GM18873 (cell line): ENCODE measurements around the gene CAPN1.
"Not testable (repeated sequence)": the region's sequence is repeated elsewhere in the genome, so short reads cannot be mapped to it uniquely, and the experiment has no call there.

ENCODE experiments used
- ATAC-seq: cut with Tn5 transposase; IDR thresholded peaks from one replicate; pipeline ENCODE4 v1.9.1; 2021; ENCODE audit warnings: mild to moderate bottlenecking, moderate library complexity, moderate number of reproducible peaks; ENCODE audit not compliant: unreplicated experiment, low FRiP score

The CAPN1 gene

DNA sequence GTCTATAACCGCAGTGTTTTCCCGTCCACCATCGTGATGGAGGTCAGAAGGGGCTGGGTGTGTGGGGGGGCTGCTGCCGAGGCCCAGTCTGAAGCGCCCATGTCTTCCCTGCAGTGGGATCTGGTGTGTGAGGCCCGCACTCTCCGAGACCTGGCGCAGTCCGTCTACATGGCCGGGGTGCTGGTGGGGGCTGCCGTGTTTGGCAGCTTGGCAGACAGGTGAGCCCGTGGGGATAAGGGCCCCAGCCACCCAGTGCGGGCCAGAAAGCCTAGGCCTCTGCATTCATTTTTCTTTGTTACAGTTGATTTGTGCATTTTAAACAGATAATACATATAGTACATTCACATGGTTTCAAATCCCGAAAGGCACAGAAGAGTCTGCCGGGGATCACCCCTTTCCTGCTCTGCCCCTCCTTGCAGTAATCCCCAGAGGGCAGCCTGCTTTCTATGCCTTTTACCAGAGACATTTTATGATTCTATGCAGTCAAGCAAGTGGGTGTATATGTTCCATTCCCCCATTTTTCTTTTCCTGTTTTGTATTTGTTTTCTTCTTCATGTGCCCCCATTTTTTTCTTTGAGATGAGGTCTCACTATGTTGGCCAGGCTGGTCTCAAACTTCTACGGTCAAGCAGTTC is 32.6 kb downstream of the CAPN1 start:
- no peak for ATAC-seq

DNA sequence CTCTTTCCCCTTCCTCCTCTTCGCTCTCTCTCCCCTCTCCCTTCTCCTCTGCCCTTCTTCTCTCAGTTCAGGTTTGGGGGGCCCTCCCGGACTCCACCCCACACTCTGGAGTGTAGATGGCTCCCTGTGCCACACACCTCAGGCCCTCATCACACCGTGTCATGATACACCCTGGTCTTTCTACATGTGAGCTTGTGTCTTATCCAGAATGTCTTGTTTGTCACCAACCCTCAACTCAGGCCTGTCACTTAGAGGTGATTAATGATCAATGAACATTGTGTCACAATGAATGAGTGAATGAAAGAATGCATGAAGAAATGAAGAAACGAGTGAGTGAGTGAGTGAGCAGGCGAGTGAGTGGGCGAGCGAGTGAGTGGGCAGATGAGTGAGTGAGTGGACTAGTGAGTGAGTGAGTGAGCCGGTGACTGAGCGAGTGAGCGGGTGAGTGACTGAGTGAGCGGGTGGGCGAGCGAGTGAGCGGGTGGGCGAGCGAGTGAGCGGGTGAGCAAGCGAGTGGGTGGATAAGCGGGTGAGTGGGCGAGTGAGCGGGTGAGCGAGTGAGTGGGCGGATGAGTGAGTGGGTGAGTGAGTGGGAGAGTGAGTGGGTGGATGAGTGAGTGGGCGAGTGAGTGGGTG is 33.8 kb downstream of the CAPN1 start:
- ATAC-seq = no peak

DNA sequence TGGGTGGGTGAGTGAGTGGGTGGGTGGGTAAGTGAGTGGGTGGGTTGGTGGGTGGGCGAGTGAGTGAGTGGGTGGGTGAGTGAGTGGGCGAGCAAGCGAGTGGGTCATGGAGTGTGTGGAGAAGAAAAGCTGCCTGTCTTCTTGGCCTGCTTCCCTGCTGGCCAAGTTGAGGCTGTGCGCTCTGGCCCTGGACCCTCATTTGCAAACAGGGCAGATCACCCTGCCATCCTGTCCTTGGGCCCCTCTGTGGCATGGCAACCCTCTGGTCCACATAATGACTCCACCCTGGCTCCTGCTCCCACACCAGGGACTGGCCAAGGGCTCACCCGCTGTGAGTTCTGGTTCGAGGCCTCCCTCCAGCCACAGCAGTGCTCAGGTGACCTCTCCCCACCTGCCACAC is 35.1 kb downstream of the CAPN1 start:
- no peak for ATAC-seq

DNA sequence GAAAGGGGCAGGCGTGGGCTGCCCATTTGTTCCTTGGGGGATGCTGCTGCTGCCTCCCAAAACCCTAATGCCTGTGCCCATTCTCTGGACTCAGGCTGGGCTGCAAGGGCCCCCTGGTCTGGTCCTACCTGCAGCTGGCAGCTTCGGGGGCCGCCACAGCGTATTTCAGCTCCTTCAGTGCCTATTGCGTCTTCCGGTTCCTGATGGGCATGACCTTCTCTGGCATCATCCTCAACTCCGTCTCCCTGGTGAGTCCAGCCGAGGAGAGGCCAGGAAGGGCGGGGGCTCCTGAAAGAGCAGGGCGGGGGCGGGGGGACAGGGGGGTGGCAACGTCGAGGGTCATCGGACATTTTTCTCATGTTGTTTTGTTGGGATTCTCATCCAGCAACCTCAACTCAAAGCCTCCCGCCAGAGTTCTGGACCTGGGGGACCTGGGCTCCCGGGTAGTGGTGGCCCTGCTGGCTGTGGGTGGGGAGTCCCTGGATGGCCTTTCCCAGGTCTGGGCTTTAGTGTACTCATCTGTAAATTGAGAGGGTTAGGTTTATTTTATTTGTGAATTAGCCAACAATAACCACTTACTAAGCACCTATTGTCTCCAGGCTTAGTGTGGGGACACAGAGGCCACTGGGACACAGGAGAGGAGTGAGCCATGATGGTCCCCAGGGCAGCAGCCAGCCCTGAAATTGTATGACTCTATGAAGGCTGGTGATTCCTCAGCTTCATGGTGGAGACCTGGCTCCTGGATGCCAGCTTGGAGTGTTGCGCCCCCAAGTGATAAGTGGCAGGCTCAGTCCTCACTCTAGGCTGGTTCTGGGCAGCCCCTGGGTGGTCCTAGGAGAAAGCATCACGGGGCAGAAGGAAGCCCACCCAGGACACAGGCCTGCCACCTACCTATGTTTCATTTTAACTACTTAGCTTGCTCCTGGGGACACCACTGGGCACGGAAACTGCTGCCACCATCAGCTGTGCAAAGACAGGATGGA is 36.0 kb downstream of the CAPN1 start:
- no peak for ATAC-seq

DNA sequence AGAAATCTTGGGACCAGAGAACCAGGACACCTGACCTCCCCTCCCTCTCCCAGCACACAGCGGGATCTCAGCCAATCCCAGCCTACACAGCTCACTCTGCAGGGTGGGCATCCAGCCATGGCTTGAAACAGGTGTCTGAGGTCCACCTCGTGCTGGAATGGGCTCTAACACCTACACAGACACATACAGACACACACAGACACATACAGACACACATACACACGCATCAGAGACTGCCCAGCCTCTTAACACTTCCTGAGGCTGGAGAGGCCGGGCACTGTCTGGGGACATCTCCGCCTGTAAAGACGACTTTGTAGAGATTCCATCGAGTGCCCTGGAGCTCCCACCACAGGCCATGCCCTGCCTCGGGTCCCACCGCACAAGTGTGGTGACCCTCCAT is 36.7 kb downstream of the CAPN1 start:
- ATAC-seq = no peak

DNA sequence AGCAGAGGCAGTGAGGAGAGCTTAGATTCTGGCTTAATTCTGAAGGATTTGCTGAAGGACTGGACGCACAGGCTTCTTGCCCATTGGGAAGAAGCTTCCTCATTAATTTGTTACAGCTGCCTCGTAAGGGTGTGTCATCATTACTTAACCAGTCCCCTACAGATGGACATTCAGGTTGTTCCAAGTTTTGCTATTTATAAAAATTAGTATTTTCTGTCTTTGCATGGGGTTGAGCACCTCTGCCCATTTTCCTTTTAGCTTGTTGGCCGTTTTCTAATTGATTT is 38.1 kb downstream of the CAPN1 start:
- ATAC-seq = no peak

DNA sequence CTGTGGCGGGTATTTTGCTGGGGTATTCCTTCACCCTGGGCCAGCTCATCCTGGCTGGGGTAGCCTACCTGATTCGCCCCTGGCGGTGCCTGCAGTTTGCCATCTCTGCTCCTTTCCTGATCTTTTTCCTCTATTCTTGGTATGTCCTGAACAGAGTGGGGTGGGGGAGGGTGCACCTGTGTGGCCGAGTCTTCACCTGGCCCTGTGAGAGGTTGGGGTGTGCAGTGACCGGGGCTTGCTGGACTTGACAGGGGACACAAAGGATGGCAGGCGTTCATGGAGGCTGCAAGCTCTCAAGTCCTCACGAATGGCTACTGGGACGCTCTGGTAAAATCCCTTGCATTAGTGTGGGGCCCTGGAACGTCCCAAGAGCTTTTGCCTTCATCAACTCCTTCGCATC is 39.3 kb downstream of the CAPN1 start:
- ATAC-seq = no peak

DNA sequence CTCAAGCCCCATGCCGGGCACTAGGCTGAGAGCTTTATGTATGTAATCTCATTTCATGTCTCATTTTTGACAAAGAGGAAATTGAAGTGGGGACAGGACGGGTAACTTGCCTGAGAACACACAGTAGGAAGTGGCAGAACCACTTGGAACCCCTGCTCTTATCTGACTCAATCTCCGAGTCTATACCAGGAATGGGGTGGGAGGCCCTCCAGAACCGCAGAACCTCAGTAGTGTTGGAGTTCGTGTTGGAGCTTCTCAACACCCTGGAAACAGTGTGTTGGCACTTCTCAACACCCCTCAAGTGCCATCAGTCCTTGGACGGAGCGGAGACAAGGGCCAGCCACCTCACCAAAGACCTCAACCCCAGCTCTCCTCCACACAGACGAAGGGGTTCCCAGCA is 41.3 kb downstream of the CAPN1 start:
- ATAC-seq = no peak

DNA sequence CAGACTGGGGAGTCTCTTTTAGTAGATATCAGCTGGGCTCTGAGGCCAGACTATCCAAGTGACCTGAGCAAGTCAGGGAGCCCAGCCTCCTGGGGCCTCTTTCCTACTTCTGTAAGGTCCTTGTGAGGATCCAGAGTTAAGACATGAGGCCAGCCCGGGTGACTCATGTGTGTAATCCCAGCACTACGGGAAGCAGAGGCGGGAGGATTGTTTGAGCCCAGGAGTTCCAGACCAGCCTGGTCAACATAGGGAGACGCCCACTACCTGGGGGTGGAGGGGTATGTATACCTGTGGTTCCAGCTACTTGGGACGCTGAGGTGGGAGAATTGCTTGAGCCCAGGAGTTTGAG is 43.2 kb downstream of the CAPN1 start:
- no peak for ATAC-seq

DNA sequence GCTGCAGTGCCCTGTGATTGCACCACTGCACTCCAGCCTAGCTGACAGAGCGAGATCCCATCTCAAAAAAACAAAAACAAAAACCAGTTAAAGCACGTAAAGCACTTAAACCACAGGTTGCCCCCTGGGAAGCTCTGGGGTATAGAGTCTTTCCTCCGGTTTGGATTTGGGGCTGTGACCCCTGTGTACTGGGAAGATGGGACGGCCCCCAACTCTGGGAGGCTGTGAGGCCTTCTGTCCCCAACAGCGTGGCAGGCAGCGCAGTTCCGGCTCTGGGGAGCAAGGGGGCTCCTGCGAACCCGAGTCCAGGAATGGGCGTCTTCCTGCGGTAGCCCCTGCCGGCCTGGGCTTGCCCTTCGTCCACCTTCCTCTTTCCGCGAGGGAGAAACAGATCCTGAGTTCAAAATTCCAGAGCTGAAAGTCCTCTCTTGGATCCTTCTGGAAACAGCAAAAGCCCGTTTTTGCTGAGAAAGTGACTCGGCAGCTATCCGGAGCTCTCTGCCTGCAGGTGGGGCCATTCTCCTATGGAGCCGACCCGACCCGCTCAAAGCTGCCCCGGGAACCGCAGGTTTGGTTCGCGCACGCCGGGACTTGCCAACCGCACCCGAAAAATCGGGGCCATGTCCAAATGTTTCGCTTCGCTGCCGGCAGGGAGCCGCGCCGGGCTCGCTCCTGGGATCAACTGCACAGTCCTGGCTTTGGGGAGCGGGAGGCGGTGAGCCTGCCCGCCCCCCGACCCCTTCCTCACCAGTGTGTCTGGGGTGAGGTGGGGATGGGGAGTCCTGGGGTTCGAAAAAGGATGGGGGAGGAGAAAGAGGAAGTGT is 43.8 kb downstream of the CAPN1 start:
- no peak for ATAC-seq

DNA sequence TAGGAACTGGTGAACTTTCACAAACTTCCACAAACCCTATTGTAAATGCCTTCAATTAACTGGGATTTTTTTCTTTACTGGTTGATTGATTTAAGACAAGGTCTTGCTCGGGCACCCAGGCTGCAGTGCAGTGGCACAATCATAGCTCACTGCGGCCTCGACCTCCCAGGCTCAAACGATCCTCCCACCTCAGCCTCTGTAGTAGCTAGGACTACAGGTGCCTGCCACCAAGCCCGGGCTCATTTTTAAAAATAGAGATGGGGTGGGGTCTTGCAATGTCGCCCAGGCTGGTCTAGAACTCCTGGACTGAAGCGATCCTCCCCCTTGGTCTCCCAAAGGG is 44.3 kb downstream of the CAPN1 start:
- ATAC-seq = no peak

DNA sequence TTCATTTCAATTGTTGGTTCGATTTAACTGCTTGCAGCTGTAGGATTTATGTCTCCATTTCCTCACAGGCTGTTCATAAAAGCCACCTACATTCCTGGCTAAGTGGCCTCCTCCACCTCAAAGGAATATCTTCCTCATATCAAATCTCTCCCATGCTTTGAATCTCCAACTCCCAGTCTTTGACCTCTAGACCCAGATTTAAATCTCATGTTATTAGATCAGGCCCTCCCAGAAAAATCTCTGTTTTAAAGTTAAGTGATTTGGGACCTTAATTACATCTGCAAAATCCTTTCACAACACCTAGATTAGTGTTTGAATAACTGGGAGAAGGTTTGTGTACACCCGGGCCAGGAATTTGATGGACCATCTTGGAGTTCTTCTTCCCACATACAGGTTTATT is 46.2 kb downstream of the CAPN1 start:
- ATAC-seq = no peak

DNA sequence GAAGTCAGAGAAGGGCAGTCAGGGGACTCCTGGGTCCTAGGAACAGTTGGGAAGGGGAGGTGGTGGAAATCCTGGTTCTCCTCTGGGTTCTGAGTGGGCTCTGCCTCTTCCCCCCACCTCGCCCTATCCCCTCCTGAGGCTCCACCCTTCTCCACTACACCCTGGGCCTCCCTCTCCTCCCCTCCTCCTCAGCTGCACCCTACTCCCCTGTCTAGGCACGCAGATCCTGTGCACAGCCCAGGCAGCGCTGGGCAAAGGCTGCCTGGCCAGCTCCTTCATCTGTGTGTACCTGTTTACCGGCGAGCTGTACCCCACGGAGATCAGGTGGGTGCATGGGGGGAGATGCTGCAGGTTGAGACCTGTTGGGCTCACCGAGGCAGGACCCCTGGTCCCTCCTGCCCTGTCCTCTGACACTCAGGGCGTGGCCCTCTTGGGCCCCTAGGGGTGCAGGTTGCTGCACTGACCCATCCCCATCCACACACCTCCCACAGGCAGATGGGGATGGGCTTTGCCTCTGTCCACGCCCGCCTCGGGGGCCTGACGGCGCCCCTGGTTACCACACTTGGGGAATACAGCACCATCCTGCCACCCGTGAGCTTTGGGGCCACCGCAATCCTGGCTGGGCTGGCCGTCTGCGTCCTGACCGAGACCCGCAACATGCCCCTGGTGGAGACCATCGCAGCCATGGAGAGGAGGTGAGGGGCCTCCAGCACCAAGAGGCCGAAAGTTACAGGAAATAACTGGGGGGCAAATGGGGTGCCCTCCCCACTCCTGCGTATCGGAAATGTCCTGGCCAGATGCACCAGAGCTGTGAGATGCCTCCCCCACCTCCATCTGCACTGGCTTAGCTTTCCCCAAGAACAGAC is 54.7 kb downstream of the CAPN1 start:
- no peak for ATAC-seq

DNA sequence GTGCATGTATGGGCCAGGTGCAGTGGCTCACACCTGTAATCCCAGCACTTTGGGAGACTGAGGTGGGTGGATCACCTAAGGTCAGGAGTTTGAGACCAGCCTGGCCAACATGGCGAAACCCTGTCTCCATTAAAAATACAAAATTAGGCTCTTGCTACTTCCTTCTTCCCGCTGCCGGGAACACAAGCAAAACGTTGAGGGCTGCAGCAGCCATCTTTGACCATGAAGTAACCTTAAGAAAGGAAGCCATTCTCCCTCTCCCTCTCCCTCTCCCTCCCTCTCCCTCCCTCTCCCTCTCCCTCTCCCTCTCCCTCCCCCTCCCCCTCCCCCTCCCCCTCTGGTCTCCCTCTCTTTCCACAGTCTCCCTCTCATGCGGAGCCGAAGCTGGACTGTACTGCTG is 56.6 kb downstream of the CAPN1 start:
- ATAC-seq = not testable (repeated sequence)

DNA sequence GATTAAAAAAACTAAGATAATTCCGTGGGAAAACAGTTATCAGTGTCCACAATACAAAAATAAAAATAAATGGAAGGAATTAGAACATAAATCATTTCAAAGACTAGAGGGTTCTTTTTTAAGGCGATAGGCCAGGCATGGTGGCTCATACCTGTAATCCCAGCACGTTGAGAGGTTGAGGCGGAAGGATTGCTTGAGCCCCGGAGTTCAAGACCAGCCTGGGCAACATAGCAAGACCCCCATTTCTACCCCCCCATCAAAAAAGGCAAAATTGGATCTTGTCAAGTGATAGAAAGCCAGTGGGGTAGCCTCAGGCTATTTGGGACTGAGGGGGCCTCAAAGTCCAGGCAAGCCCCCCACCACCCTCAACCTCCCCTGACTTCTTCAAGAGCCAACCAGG is 59.4 kb downstream of the CAPN1 start:
- ATAC-seq = no peak

DNA sequence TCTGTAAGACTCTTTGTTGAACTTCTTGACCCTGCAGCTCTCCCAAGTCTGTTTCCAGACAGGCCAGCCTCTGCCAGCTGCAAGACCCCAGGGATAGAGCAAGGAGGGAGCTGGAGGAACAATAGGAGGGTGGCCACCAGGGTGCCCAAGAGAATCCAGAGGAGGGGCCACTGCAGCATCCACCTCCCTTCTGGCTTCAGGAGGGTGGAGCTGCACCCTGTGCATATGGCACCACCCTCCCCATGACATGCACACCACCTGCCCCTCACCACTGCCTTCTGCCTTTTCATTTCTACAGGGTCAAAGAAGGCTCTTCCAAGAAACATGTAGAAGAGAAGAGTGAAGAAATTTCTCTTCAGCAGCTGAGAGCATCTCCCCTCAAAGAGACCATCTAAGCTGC is 60.0 kb downstream of the CAPN1 start:
- no peak for ATAC-seq

DNA sequence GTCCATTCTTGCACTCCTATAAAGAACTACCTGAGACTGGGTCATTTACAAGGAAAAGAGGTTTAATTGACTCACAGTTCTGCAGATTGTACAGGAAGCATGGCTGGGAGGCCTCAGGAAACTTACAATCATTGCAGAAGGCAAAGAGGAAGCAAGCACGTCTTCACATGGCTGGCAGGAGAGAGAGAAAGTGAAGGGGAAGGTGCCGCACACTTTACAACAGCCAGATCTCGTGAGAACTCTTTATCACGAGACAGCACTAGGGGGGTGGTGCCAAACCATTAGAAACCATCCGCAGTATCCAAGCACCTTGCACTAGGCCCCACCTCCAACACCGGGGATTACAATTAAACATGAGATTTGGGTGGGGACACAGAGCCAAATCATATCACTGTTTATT is 60.7 kb downstream of the CAPN1 start:
- no peak for ATAC-seq

DNA sequence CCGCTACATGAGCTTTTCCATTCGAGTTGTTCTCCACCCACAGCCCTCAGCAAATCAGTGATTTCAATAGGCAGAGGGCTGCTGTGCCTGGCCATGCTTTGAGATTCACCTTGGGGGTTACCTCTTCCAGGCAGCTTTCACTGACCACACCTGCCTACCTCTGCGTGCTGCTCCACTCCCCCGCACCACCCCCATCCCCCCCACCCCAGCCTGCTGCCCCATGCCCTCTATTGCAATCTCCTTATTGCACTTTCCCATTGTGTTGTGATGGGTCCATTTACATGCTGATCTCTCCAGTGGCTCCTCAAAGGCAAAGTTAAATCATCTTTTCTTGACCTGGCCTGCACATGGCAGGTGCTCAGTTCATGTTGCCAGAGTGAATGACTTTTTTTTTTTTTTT is 62.1 kb downstream of the CAPN1 start:
- ATAC-seq = no peak

DNA sequence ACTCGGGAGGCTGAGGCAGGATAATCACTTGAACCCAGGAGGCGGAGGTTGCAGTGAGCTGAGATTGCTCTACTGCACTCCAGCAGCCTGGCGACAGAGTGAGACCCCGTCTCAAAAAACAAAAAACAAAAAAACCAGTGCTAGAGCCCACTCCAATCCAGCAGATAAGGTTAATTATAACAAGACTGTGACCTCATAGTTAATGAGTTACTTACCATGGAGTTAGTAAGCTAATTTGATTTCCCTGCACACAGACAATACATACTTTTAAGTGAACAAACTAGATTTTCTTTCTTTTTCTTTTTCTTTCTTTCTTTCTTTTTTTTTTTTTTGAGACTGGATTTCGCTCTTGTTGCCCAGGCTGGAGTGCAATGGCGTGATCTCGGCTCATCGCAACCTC is 63.3 kb downstream of the CAPN1 start:
- ATAC-seq = not testable (repeated sequence)

DNA sequence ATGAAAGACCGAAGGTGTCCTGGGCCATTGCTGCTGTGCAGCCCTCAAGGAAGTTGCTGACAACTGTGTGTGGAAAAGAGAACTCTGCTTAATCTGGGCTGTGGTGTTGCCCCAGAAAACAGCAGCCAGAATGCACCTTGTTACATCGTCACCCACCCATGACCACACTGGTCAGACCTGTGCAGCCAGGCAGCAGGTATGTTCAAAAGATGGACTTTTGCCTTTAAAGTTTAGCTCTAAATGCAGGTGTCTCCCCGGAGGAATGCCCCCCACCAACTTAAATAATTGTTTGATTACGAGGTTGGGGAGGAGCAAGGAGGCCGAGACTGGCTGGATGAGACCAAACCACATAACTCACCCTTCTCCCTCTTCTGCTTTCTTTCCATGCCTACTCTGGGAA is 64.8 kb downstream of the CAPN1 start:
- ATAC-seq = no peak
